ENCODE data around the gene CTSK. TPM values are rescaled to one million over a fixed set of nuclear protein-coding genes. Genes with fewer than 3 reads are reported as not detected.

The CTSK gene
- total and polyA plus RNA-seq, 3 experiments from 2014 or later = 0.54 to 2.7 (median 2.1) TPM

DNA sequence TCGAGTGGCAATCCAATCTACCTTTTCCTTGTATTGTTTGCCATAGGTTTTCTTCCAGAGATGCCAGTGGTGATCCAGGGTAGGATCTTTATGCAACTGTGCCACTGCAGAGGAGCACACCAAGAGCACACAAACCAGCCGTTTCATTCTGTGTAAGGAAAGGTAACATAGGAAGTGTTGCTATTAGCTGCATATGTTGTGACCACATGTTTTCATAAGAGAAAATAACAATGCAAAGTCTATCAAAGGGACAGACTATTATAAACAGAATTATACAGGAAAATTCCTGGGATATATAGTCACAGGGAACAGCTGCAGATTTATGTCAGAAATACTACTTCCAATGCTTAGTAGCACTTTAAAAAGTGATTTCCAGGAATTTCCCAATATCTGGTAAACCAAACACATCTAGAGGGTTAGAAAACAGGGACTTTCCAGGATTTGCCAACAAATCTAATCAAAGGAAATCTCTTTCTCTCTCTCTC lies 43.4 kb downstream of the CTSK start:
- peak overlapping the region; percentile 88 to 96 (median 93) for H3K4me3 Mint-ChIP-seq
- H3K9me3 Mint-ChIP-seq = no peaks in the 10 kb centered on the region
- H3K4me3 ChIP-seq (ENCODE audit: low read length) = peak overlapping the region; percentile 61
- H3K27ac Mint-ChIP-seq = peak overlapping the region; percentile 9 to 97 (median 94)
- ChIA-PET CTCF (no interaction called here), POLR2A (interaction anchor here (0.6 to 1.5 kb wide), 3 partner anchors 135 to 310 kb away, joined by 4 to 6 read pairs (median 5); partner anchors contain the start of gene MCL1)
- H3K9me3 ChIP-seq (ENCODE audit: low read length) = no peaks in the 10 kb centered on the region
- H3K36me3 ChIP-seq (ENCODE audit: insufficient read depth, low read length) = no peaks in the 10 kb centered on the region
- H3K27me3 Mint-ChIP-seq = no peaks in the 10 kb centered on the region
- H3K4me1 ChIP-seq (ENCODE audit: insufficient read depth, low read length) = peaks cover 26% of the 10 kb centered on the region
- H3K4me1 Mint-ChIP-seq = peaks cover 40 to 68% (median 58%) of the 10 kb centered on the region in 3 donors
- peaks cover 9 to 35% (median 19%) of the 10 kb centered on the region in 3 donors for H3K36me3 Mint-ChIP-seq
- H3K27me3 ChIP-seq (ENCODE audit: insufficient read depth, low read length, poor library complexity, severe bottlenecking) = no peaks in the 10 kb centered on the region
- peak overlapping the region; percentile 63 for H3K27ac ChIP-seq (ENCODE audit: low read depth, low read length)
- peak in 1 of 5 donors; percentile 4 for DNase-seq

DNA sequence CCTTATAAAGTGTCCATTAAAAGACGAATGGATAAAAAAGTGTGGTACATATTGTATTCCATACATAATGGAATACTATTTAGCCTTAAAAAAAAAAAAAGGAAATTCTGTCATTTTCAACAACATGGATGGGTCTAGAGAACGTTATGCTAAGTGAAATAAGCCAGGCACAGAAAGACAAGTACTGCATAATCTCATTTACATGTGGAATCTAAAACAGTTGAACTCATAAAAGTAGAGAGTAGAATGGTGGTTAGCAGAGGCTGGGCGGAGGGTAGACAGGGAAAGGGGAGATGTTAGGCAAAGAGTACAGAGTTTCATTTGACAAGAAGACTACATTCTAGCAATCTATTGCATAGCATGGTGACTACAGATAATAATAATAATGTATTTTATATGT lies 45.0 kb downstream of the CTSK start:
- ChIA-PET POLR2A (interaction anchor here (0.6 kb wide), 1 partner anchor 670 kb away, joined by 3 read pairs; no protein-coding TSS in a partner anchor), CTCF (no interaction called here)
- no peaks in the 10 kb centered on the region for H3K27me3 ChIP-seq (ENCODE audit: insufficient read depth, low read length, poor library complexity, severe bottlenecking)
- Mint-ChIP-seq H3K27ac (peak overlapping the region in 3 of 8 donors; percentile 23 to 85 (median 39)), H3K36me3 (peaks cover 9 to 47% (median 19%) of the 10 kb centered on the region in 3 donors), H3K4me3 (peak overlapping the region; percentile 1 to 80 (median 56)), H3K27me3 (no peaks in the 10 kb centered on the region), H3K4me1 (peaks cover 40 to 69% (median 62%) of the 10 kb centered on the region in 3 donors), H3K9me3 (no peaks in the 10 kb centered on the region)
- no peak overlapping the region for H3K27ac ChIP-seq (ENCODE audit: low read depth, low read length)
- no peaks in the 10 kb centered on the region for H3K9me3 ChIP-seq (ENCODE audit: low read length)
- H3K4me1 ChIP-seq (ENCODE audit: insufficient read depth, low read length) = peaks cover 26% of the 10 kb centered on the region
- H3K36me3 ChIP-seq (ENCODE audit: insufficient read depth, low read length) = no peaks in the 10 kb centered on the region
- H3K4me3 ChIP-seq (ENCODE audit: low read length) = no peak overlapping the region
- DNase-seq = no peak

DNA sequence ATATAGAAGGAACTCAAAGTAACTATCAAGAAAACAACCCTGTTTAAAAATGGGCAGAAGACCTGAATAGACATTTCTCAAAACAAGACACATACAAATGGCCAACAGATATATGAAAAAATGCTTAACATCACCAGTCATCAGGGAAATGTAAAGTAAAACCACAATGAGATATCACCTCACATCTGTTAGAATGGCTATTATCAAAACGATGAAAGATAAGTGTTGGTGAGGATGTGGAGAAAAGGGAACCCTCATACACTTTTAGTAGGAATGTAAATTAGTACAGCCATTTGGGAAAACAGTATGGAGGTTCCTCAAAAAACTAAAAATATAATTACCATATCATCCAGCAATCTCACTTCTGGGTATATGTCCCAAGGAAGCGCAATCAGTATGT lies 45.5 kb downstream of the CTSK start:
- H3K27ac ChIP-seq (ENCODE audit: low read depth, low read length) = no peak overlapping the region
- H3K4me1 Mint-ChIP-seq = peaks cover 40 to 69% (median 62%) of the 10 kb centered on the region in 3 donors
- DNase-seq = no peak
- no peaks in the 10 kb centered on the region for H3K9me3 Mint-ChIP-seq
- H3K36me3 Mint-ChIP-seq = peaks cover 9 to 52% (median 19%) of the 10 kb centered on the region in 3 donors
- no peaks in the 10 kb centered on the region for H3K27me3 Mint-ChIP-seq
- H3K4me3 ChIP-seq (ENCODE audit: low read length) = no peak overlapping the region
- POLR2A ChIA-PET = interaction anchor here (0.6 kb wide), 1 partner anchor 670 kb away, joined by 3 read pairs; no protein-coding TSS in a partner anchor
- peak overlapping the region in 2 of 8 donors; percentile 24 to 52 for H3K27ac Mint-ChIP-seq
- H3K9me3 ChIP-seq (ENCODE audit: low read length) = no peaks in the 10 kb centered on the region
- no peaks in the 10 kb centered on the region for H3K27me3 ChIP-seq (ENCODE audit: insufficient read depth, low read length, poor library complexity, severe bottlenecking)
- CTCF ChIA-PET = no interaction called here
- no peaks in the 10 kb centered on the region for H3K36me3 ChIP-seq (ENCODE audit: insufficient read depth, low read length)
- peak overlapping the region; percentile 29 to 80 (median 57) for H3K4me3 Mint-ChIP-seq
- peaks cover 26% of the 10 kb centered on the region for H3K4me1 ChIP-seq (ENCODE audit: insufficient read depth, low read length)

DNA sequence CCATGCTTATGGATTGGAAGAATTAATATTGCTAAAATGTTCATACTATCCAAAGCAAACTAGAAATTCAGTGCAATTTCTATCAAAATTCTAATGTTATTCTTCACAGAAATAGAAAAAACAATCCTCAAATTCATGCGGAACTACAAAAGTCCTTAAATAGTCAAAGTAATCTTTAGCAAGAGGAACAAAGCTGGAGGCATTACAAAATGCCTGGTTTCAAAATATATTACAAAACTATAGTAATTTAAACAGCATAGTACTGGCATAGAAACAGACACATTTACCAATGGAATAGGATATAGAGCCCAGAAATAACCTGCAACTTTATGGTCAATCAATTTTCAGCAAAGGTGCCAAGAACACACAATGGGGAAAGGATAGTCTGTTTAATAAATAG lies 46.3 kb downstream of the CTSK start:
- Mint-ChIP-seq H3K9me3 (no peaks in the 10 kb centered on the region), H3K27me3 (no peaks in the 10 kb centered on the region), H3K27ac (peak overlapping the region in 1 of 8 donors; percentile 24), H3K4me1 (peaks cover 40 to 64% (median 58%) of the 10 kb centered on the region in 3 donors), H3K36me3 (peaks cover 9 to 59% (median 24%) of the 10 kb centered on the region in 3 donors), H3K4me3 (peak overlapping the region in 2 of 7 donors; percentile 56 to 79)
- Histone ChIP-seq H3K9me3 (ENCODE audit: low read length) (no peaks in the 10 kb centered on the region), H3K27ac (ENCODE audit: low read depth, low read length) (no peak overlapping the region), H3K36me3 (ENCODE audit: insufficient read depth, low read length) (peaks cover 7% of the 10 kb centered on the region), H3K4me1 (ENCODE audit: insufficient read depth, low read length) (peaks cover 26% of the 10 kb centered on the region), H3K27me3 (ENCODE audit: insufficient read depth, low read length, poor library complexity, severe bottlenecking) (no peaks in the 10 kb centered on the region), H3K4me3 (ENCODE audit: low read length) (no peak overlapping the region)
- CTCF ChIA-PET = no interaction called here
- DNase-seq = no peak
- POLR2A ChIA-PET = no interaction called here

DNA sequence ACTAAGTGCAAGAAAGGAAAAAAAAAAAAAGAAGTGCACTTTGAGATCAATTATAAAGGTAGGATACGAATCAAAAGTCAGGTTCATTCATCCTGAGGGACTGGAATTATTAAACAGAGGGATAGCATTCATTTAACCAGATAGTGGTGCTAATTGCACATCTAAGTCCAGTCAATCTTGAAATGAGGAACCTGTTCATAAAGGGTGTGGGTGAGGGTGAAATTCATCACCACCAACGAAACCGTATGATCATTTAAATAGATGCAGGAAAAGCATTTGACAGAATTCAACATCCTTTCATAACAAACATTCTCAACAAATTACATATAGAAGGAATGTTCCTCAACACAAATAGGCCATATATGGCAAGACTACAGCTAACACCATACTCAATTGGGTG lies 48.0 kb downstream of the CTSK start:
- ChIA-PET POLR2A (no interaction called here), CTCF (no interaction called here)
- Mint-ChIP-seq H3K27me3 (no peaks in the 10 kb centered on the region), H3K27ac (peak overlapping the region in 1 of 8 donors; percentile 9), H3K4me3 (peak overlapping the region in 1 of 7 donors; percentile 1), H3K9me3 (no peaks in the 10 kb centered on the region), H3K4me1 (peaks cover 35 to 47% (median 46%) of the 10 kb centered on the region in 3 donors), H3K36me3 (peaks cover 9 to 61% (median 26%) of the 10 kb centered on the region in 3 donors)
- Histone ChIP-seq H3K27me3 (ENCODE audit: insufficient read depth, low read length, poor library complexity, severe bottlenecking) (no peaks in the 10 kb centered on the region), H3K27ac (ENCODE audit: low read depth, low read length) (no peak overlapping the region), H3K36me3 (ENCODE audit: insufficient read depth, low read length) (peaks cover 9% of the 10 kb centered on the region), H3K4me1 (ENCODE audit: insufficient read depth, low read length) (peaks cover 26% of the 10 kb centered on the region), H3K9me3 (ENCODE audit: low read length) (no peaks in the 10 kb centered on the region), H3K4me3 (ENCODE audit: low read length) (no peak overlapping the region)
- no peak for DNase-seq

DNA sequence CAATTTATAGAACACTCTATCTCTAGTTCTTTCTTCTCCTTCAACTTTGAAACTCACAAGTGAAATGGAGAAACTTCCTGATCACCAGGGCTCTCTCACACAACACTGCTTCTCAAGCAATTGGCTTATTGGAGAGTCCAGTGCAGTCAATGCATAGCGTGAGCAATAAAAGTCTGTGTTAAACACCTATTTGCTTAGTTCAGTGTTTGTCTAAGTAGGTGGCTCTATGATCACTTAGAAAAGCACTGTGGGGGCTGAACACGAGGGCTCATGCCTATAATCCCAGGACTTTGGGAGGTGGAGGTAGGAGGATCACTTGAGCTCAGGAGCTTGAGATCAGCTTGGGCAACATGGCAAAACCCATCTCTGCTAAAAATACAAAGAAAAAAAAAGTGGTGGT lies 54.6 kb downstream of the CTSK start:
- no peak for DNase-seq
- H3K4me1 ChIP-seq (ENCODE audit: insufficient read depth, low read length) = no peaks in the 10 kb centered on the region
- H3K27me3 ChIP-seq (ENCODE audit: insufficient read depth, low read length, poor library complexity, severe bottlenecking) = no peaks in the 10 kb centered on the region
- ChIA-PET POLR2A (no interaction called here), CTCF (interaction anchor here (1.2 kb wide), 1 partner anchor 63 kb away, joined by 3 read pairs; no protein-coding TSS in a partner anchor)
- H3K4me3 Mint-ChIP-seq = no peak overlapping the region
- H3K4me3 ChIP-seq (ENCODE audit: low read length) = no peak overlapping the region
- H3K27ac Mint-ChIP-seq = peak overlapping the region in 1 of 8 donors; percentile 74
- peaks cover 3 to 82% (median 22%) of the 10 kb centered on the region in 3 donors for H3K36me3 Mint-ChIP-seq
- no peak overlapping the region for H3K27ac ChIP-seq (ENCODE audit: low read depth, low read length)
- H3K36me3 ChIP-seq (ENCODE audit: insufficient read depth, low read length) = peaks cover 30% of the 10 kb centered on the region
- no peaks in the 10 kb centered on the region for H3K27me3 Mint-ChIP-seq
- no peaks in the 10 kb centered on the region for H3K4me1 Mint-ChIP-seq
- no peaks in the 10 kb centered on the region for H3K9me3 ChIP-seq (ENCODE audit: low read length)
- H3K9me3 Mint-ChIP-seq = no peaks in the 10 kb centered on the region

DNA sequence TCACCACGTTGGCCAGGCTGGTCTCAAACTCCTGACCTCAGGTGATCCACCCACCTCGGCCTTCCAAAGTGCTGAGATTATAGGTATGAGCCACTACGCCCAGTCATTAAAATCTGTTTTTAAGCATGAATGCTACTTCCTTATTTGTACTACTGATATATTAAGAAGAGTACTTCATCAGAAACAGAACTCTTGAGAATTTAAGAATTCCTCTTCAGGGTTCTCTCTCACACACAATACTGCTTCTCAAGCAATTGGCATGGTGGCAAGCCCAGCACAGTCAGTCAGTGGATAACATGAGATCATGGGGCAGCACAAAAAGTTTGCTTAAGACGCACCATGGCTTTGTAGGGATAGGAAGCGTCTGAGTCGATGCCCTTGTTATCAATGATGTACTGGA lies 56.6 kb downstream of the CTSK start:
- Mint-ChIP-seq H3K27me3 (no peaks in the 10 kb centered on the region), H3K9me3 (no peaks in the 10 kb centered on the region), H3K4me1 (no peaks in the 10 kb centered on the region), H3K36me3 (peaks cover 3 to 69% (median 19%) of the 10 kb centered on the region in 3 donors), H3K27ac (peak overlapping the region in 2 of 8 donors; percentile 8 to 12), H3K4me3 (no peak overlapping the region)
- ChIA-PET POLR2A (no interaction called here), CTCF (interaction anchor here (1.1 kb wide), 1 partner anchor 496 kb away, joined by 3 read pairs; no protein-coding TSS in a partner anchor)
- no peak overlapping the region for H3K27ac ChIP-seq (ENCODE audit: low read depth, low read length)
- H3K4me3 ChIP-seq (ENCODE audit: low read length) = no peak overlapping the region
- no peak for DNase-seq
- H3K27me3 ChIP-seq (ENCODE audit: insufficient read depth, low read length, poor library complexity, severe bottlenecking) = no peaks in the 10 kb centered on the region
- H3K36me3 ChIP-seq (ENCODE audit: insufficient read depth, low read length) = peaks cover 36% of the 10 kb centered on the region
- no peaks in the 10 kb centered on the region for H3K4me1 ChIP-seq (ENCODE audit: insufficient read depth, low read length)
- H3K9me3 ChIP-seq (ENCODE audit: low read length) = no peaks in the 10 kb centered on the region

DNA sequence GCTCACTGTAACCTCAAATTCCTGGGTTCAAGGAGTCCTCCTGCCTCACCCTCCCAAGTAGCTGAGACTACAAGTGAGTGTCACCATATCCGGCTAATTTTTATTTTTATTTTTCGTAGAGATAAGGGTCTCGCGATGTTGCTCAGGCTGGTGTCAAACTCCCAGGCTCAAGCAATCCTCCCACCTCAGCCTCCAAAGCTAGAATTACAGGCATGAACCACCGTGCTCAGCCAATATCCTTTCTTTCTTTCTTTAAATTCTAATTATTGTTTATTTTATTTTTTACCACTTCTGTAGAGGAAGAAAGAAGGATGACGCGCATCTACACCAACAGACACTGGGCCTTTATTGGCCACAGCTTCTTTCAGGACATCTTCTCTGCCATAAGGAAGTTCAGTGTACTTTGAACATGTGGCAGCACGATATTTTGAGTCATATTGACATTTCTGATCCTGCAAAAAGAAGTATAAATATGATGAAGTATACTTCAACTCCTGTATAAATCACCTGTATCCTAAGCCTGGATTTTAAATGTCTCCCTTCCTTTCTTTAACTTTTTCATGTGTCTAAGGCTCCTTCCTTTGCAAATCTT lies 58.2 kb downstream of the CTSK start:
- CTCF ChIA-PET = interaction anchor here (1.7 kb wide), 1 partner anchor 189 kb away, joined by 5 read pairs; no protein-coding TSS in a partner anchor

More for the DNA sequence above, 58.2 kb downstream of the CTSK start:
- no peak overlapping the region for H3K27ac ChIP-seq (ENCODE audit: low read depth, low read length)
- H3K36me3 ChIP-seq (ENCODE audit: insufficient read depth, low read length) = peaks cover 39% of the 10 kb centered on the region
- no peaks in the 10 kb centered on the region for H3K9me3 ChIP-seq (ENCODE audit: low read length)
- Mint-ChIP-seq H3K36me3 (peaks cover 3 to 61% (median 15%) of the 10 kb centered on the region in 3 donors), H3K27ac (peak overlapping the region in 2 of 8 donors; percentile 26 to 38), H3K9me3 (no peaks in the 10 kb centered on the region), H3K4me1 (no peaks in the 10 kb centered on the region), H3K27me3 (no peaks in the 10 kb centered on the region), H3K4me3 (no peak overlapping the region)
- H3K27me3 ChIP-seq (ENCODE audit: insufficient read depth, low read length, poor library complexity, severe bottlenecking) = no peaks in the 10 kb centered on the region
- POLR2A ChIA-PET = no interaction called here
- no peak overlapping the region for H3K4me3 ChIP-seq (ENCODE audit: low read length)
- no peaks in the 10 kb centered on the region for H3K4me1 ChIP-seq (ENCODE audit: insufficient read depth, low read length)
- DNase-seq = no peak

Data from CD8-positive, alpha-beta memory T cell (primary cell).